H9 (cell line): Measurements from ENCODE around the gene FGD5. TPM values are rescaled to one million over a fixed set of nuclear protein-coding genes. Genes with fewer than 3 reads are reported as not detected.

Experiments
- DNase-seq: peaks from one replicate; pipeline ENCODE4 v3.0.0-alpha.2; 2017
- H2AFZ ChIP-seq: one replicate; pipeline ENCODE4 v1.6.1; 2013; ENCODE audit warnings: mild to moderate bottlenecking, low read length, control low read depth, moderate library complexity
- H2AK5ac ChIP-seq: 2 replicates; pipeline ENCODE4 v1.6.1; 2013; ENCODE audit warnings: low read length, control low read depth, mixed read lengths; ENCODE audit not compliant: insufficient read length
- H2BK120ac ChIP-seq: one replicate; pipeline ENCODE4 v1.6.1; 2013; ENCODE audit warnings: low read depth, mild to moderate bottlenecking, low read length, control low read depth, inconsistent platforms; ENCODE audit not compliant: poor library complexity, severe bottlenecking
- H2BK12ac ChIP-seq: 2 replicates; pipeline ENCODE4 v1.6.1; 2013; ENCODE audit warnings: low read length, control low read depth, mixed read lengths, low read depth; ENCODE audit not compliant: insufficient read length
- H2BK15ac ChIP-seq: 2 replicates; pipeline ENCODE4 v1.6.1; 2013; ENCODE audit warnings: low read depth, low read length, control low read depth
- H2BK20ac ChIP-seq: one replicate; pipeline ENCODE4 v1.6.1; 2013; ENCODE audit warnings: low read depth, mild to moderate bottlenecking, low read length, control low read depth, inconsistent platforms; ENCODE audit not compliant: poor library complexity, severe bottlenecking
- H2BK5ac ChIP-seq: 2 replicates; pipeline ENCODE4 v1.6.1; 2013; ENCODE audit warnings: low read length, control low read depth, mixed read lengths; ENCODE audit not compliant: insufficient read length
- H3K14ac ChIP-seq: 2 replicates; pipeline ENCODE4 v1.6.1; 2013; ENCODE audit warnings: low read length, control low read depth; ENCODE audit not compliant: insufficient read depth
- H3K18ac ChIP-seq: 2 replicates; pipeline ENCODE4 v1.6.1; 2013; ENCODE audit warnings: low read depth, mild to moderate bottlenecking, mixed read lengths, low read length, control low read depth; ENCODE audit not compliant: insufficient read length
- H3K23ac ChIP-seq: 2 replicates; pipeline ENCODE4 v1.6.1; 2013; ENCODE audit warnings: low read length, control low read depth, mixed read lengths, low read depth; ENCODE audit not compliant: insufficient read length
- H3K23me2 ChIP-seq: 2 replicates; pipeline ENCODE4 v1.6.1; 2013; ENCODE audit warnings: low read depth, mild to moderate bottlenecking, mixed read lengths, low read length, control low read depth; ENCODE audit not compliant: insufficient read length, poor library complexity, severe bottlenecking
- H3K27ac ChIP-seq: 2 replicates; pipeline ENCODE4 v1.5.1; 2013; ENCODE audit warnings: low read length, control low read depth, mixed read lengths, low read depth; ENCODE audit not compliant: insufficient read length
- H3K27me3 ChIP-seq: 2 replicates; pipeline ENCODE4 v1.6.1; 2013; ENCODE audit warnings: low read length, control low read depth, inconsistent platforms; ENCODE audit not compliant: insufficient read depth
- H3K4ac ChIP-seq: 2 replicates; pipeline ENCODE4 v1.6.1; 2013; ENCODE audit warnings: low read depth, mild to moderate bottlenecking, control low read depth, inconsistent platforms, low read length, moderate library complexity
- H3K4me1 ChIP-seq: 2 replicates; pipeline ENCODE4 v1.6.1; 2013; ENCODE audit warnings: low read length, control low read depth, inconsistent platforms; ENCODE audit not compliant: insufficient read depth
- H3K4me2 ChIP-seq: 2 replicates; pipeline ENCODE4 v1.6.1; 2013; ENCODE audit warnings: low read length, control low read depth, mixed read lengths; ENCODE audit not compliant: insufficient read length, insufficient read depth
- H3K56ac ChIP-seq: 2 replicates; pipeline ENCODE4 v1.6.1; 2013; ENCODE audit warnings: low read depth, mild to moderate bottlenecking, mixed read lengths, low read length, control low read depth; ENCODE audit not compliant: insufficient read length
- H3K79me1 ChIP-seq: 2 replicates; pipeline ENCODE4 v1.6.1; 2013; ENCODE audit warnings: low read depth, mild to moderate bottlenecking, moderate library complexity, low read length, control low read depth, inconsistent platforms; ENCODE audit not compliant: insufficient read depth, poor library complexity, severe bottlenecking
- H3K79me2 ChIP-seq: 2 replicates; pipeline ENCODE4 v1.6.1; 2013; ENCODE audit warnings: low read length, control low read depth, inconsistent platforms; ENCODE audit not compliant: insufficient read depth
- H3K9ac ChIP-seq: 2 replicates; pipeline ENCODE4 v1.6.1; 2013; ENCODE audit warnings: low read length, control low read depth, mixed read lengths; ENCODE audit not compliant: insufficient read length; ENCODE audit errors: extremely low read depth
- H3K9me3 ChIP-seq: one replicate; pipeline ENCODE4 v1.6.1; 2013; ENCODE audit warnings: low read depth, low read length, inconsistent platforms; ENCODE audit not compliant: control insufficient read depth
- H3T11ph ChIP-seq: one replicate; pipeline ENCODE4 v1.6.1; 2013; ENCODE audit warnings: mild to moderate bottlenecking, low read length, control low read depth, inconsistent platforms
- H4K20me1 ChIP-seq: one replicate; pipeline ENCODE4 v1.6.1; 2013; ENCODE audit not compliant: control insufficient read depth, insufficient read length, insufficient read depth
- H4K5ac ChIP-seq: 2 replicates; pipeline ENCODE4 v1.6.1; 2013; ENCODE audit warnings: low read depth, mild to moderate bottlenecking, mixed read lengths, low read length, control low read depth; ENCODE audit not compliant: insufficient read length
- H4K8ac ChIP-seq: replicated peaks from 2 replicates; pipeline ENCODE4 v1.6.1; 2013; ENCODE audit warnings: low read length, control low read depth, mixed read lengths, low read depth; ENCODE audit not compliant: insufficient read length
- H4K91ac ChIP-seq: 2 replicates; pipeline ENCODE4 v1.6.1; 2013; ENCODE audit warnings: low read depth, mild to moderate bottlenecking, moderate library complexity, mixed read lengths, low read length, control low read depth; ENCODE audit not compliant: insufficient read length
- H3K27ac Mint-ChIP-seq, 3 experiments: 2 replicates in 2 of 3; 3 replicates in 1 of 3; pipeline ENCODE4 v1.8.0; 2020 to 2021; ENCODE audit warnings: mixed read lengths in 3 of 3, mild to moderate bottlenecking in 1 of 3, moderate library complexity in 1 of 3
- H3K27me3 Mint-ChIP-seq: 2 replicates; pipeline ENCODE4 v1.8.0; 2021; ENCODE audit warnings: low read depth, mild to moderate bottlenecking, moderate library complexity, mixed read lengths
- H3K36me3 Mint-ChIP-seq, 3 experiments: 2 replicates in 2 of 3; 3 replicates in 1 of 3; pipeline ENCODE4 v1.8.0; 2020 to 2021; ENCODE audit warnings: low read depth in 3 of 3, mixed read lengths in 3 of 3; ENCODE audit not compliant: insufficient read depth in 1 of 3
- H3K4me1 Mint-ChIP-seq, 2 experiments: 2 replicates each; pipeline ENCODE4 v1.8.0; 2020; ENCODE audit warnings: mixed read lengths in 2 of 2
- H3K4me3 Mint-ChIP-seq, 2 experiments: 2 replicates in 1 of 2; 3 replicates in 1 of 2; pipeline ENCODE4 v1.8.0; 2020 to 2021; ENCODE audit warnings: mild to moderate bottlenecking in 2 of 2, mixed read lengths in 2 of 2, moderate library complexity in 1 of 2
- H3K9me3 Mint-ChIP-seq, 2 experiments: 2 replicates in 1 of 2; 3 replicates in 1 of 2; pipeline ENCODE4 v1.8.0; 2020; ENCODE audit warnings: mild to moderate bottlenecking in 2 of 2, mixed read lengths in 2 of 2, moderate library complexity in 1 of 2
- WGBS: extraction: QIAGEN DNeasy Blood & Tissue Kit; methylation state at CpG from one replicate; pipeline ENCODE4 v1.1.7; 2013; ENCODE audit warnings: missing lambda C conversion rate, low lambda C conversion rate, mixed read lengths; ENCODE audit not compliant: insufficient read length; ENCODE audit errors: extremely low coverage; 5-methylcytosine and 5-hydroxymethylcytosine counted together
- total RNA-seq: library from RNA; stranded (reverse); gene quantifications from 2 replicates; pipeline ENCODE4 v1.2.1, GENCODE V29; 2021
- TF ChIP-seq, protein P1 (sequence below): fragments of 200-600 bp; sonication (generic); conservative IDR thresholded peaks from 3 replicates; pipeline ENCODE4 v1.8.0; 2021; ENCODE audit warnings: antibody characterized with exemption, mild to moderate bottlenecking

FGD5 gene
- total RNA-seq, 1 experiment from 2014 or later = 7.8 TPM

DNA sequence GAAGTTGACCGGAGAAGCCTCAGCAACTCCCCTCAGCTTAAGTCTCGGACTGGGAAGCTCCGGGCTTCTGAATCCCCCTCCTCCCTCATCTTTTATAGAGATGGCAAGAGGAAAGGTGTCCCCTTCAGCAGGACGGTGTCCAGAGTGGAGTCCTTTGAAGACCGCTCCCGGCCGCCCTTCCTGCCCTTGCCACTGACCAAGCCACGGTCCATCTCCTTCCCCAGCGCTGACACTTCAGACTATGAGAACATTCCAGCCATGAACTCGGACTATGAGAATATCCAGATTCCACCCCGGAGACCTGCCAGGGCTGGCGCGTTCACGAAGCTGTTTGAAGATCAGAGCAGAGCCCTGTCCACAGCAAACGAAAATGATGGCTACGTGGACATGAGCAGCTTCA, 2.4 kb downstream of the FGD5 start:
- H3K14ac ChIP-seq = no peak overlapping the region
- H4K20me1 ChIP-seq = no peaks in the 10 kb centered on the region
- H3K79me1 ChIP-seq = no peaks in the 10 kb centered on the region
- no peak overlapping the region for H3K23ac ChIP-seq
- no peak overlapping the region for H3K27ac ChIP-seq
- H3T11ph ChIP-seq = no peak overlapping the region
- Mint-ChIP-seq H3K9me3 (no peaks in the 10 kb centered on the region), H3K27ac (no peak overlapping the region), H3K27me3 (peaks cover 4% of the 10 kb centered on the region; the same call in 1 of the 2 replicates), H3K4me1 (peaks cover 14 to 20% of the 10 kb centered on the region in 2 experiments), H3K4me3 (no peak overlapping the region), H3K36me3 (peaks cover 6 to 16% (median 10%) of the 10 kb centered on the region in 3 experiments; a peak in 6 of 7 replicates)
- H4K8ac ChIP-seq = no peak overlapping the region
- H2BK5ac ChIP-seq = no peak overlapping the region
- TF ChIP-seq, protein P1, sequence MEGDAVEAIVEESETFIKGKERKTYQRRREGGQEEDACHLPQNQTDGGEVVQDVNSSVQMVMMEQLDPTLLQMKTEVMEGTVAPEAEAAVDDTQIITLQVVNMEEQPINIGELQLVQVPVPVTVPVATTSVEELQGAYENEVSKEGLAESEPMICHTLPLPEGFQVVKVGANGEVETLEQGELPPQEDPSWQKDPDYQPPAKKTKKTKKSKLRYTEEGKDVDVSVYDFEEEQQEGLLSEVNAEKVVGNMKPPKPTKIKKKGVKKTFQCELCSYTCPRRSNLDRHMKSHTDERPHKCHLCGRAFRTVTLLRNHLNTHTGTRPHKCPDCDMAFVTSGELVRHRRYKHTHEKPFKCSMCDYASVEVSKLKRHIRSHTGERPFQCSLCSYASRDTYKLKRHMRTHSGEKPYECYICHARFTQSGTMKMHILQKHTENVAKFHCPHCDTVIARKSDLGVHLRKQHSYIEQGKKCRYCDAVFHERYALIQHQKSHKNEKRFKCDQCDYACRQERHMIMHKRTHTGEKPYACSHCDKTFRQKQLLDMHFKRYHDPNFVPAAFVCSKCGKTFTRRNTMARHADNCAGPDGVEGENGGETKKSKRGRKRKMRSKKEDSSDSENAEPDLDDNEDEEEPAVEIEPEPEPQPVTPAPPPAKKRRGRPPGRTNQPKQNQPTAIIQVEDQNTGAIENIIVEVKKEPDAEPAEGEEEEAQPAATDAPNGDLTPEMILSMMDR = no peak
- H4K5ac ChIP-seq = no peak overlapping the region
- H2AK5ac ChIP-seq = no peak overlapping the region
- H3K9ac ChIP-seq = no peak overlapping the region
- no peak overlapping the region for H2BK15ac ChIP-seq
- H2AFZ ChIP-seq = no peak overlapping the region
- no peak overlapping the region for H3K4ac ChIP-seq
- H3K18ac ChIP-seq = no peak overlapping the region
- H2BK12ac ChIP-seq = no peak overlapping the region
- H4K91ac ChIP-seq = no peak overlapping the region
- no peaks in the 10 kb centered on the region for H3K9me3 ChIP-seq
- WGBS = no CpG with 5 or more reads among the region's 16 CpGs
- no peak overlapping the region for H3K4me2 ChIP-seq
- no peaks in the 10 kb centered on the region for H3K27me3 ChIP-seq
- no peak overlapping the region for H2BK120ac ChIP-seq
- H3K4me1 ChIP-seq = no peaks in the 10 kb centered on the region; the same call in 1 of the 2 replicates
- no peak for DNase-seq
- no peaks in the 10 kb centered on the region for H3K79me2 ChIP-seq
- no peak overlapping the region for H2BK20ac ChIP-seq
- no peak overlapping the region for H3K56ac ChIP-seq
- H3K23me2 ChIP-seq = no peaks in the 10 kb centered on the region
